T-helper 1 cell treated with Interleukin-12 subunit alpha and Interleukin-12 subunit beta and Interleukin-4 antibody, amounts not matched to agents 30 μg/mL and 1 μg/mL, for 36 hours (primary cell): ENCODE measurements around the gene LTA4H.
"Not testable (repeated sequence)": the region's sequence is repeated elsewhere in the genome, so short reads cannot be mapped to it uniquely, and the experiment has no call there.

ENCODE experiments used
- H3K27ac Mint-ChIP-seq: one replicate; pipeline ENCODE4 v1.8.0; 2021; ENCODE audit warnings: mild to moderate bottlenecking, mixed read lengths
- H3K27me3 Mint-ChIP-seq: one replicate; pipeline ENCODE4 v1.8.0; 2021; ENCODE audit warnings: low read depth, mixed read lengths
- H3K36me3 Mint-ChIP-seq: one replicate; pipeline ENCODE4 v1.8.0; 2021; ENCODE audit warnings: low read depth, mixed read lengths
- H3K4me1 Mint-ChIP-seq: one replicate; pipeline ENCODE4 v1.8.0; 2021; ENCODE audit warnings: low read depth, mixed read lengths
- H3K4me3 Mint-ChIP-seq: one replicate; pipeline ENCODE4 v1.8.0; 2021; ENCODE audit warnings: mild to moderate bottlenecking, moderate library complexity, mixed read lengths
- H3K9me3 Mint-ChIP-seq: one replicate; pipeline ENCODE4 v1.8.0; 2021; ENCODE audit warnings: mixed read lengths

LTA4H gene

GRCh38 chr12:96065776-96066175, 30.4 kb upstream of the LTA4H start:
- not testable (repeated sequence) for H3K9me3 Mint-ChIP-seq, H3K4me3 Mint-ChIP-seq

GRCh38 chr12:96064966-96065365, 29.6 kb upstream of the LTA4H start:
- peaks cover 23% of the 10 kb centered on the region for H3K4me1 Mint-ChIP-seq
- peaks cover 1% of the 10 kb centered on the region for H3K36me3 Mint-ChIP-seq
- no peaks in the 10 kb centered on the region for H3K9me3 Mint-ChIP-seq
- H3K27ac Mint-ChIP-seq: no peak overlapping the region
- H3K4me3 Mint-ChIP-seq: no peak overlapping the region
- no peaks in the 10 kb centered on the region for H3K27me3 Mint-ChIP-seq

More at GRCh38 chr12:96065776-96066175, 30.4 kb upstream of the LTA4H start:
- peaks cover 28% of the 10 kb centered on the region for H3K4me1 Mint-ChIP-seq
- H3K27ac Mint-ChIP-seq, H3K36me3 Mint-ChIP-seq, H3K27me3 Mint-ChIP-seq: not testable (repeated sequence)

DNA sequence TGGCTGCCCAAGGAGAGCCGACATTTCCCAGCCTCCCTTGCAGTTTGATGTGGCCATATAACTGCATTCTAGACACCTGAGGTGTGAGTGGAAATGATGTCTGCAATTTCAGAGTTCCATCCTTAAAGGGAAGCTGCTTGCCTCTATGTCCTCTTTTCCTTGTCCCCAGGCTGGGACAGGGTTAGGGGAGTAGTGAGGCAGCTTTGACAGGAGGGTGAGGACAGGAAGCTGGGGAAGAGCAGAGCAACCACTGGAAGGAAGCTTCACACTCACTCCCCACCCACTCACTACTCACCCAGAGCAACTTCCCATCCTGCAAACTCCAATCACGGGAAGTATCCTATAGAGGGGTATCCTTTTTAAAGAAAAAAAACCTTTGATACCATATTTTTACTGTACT, 28.9 kb upstream of the LTA4H start:
- Mint-ChIP-seq H3K27ac (no peak overlapping the region), H3K27me3 (no peaks in the 10 kb centered on the region), H3K4me1 (peaks cover 23% of the 10 kb centered on the region), H3K36me3 (peaks cover 1% of the 10 kb centered on the region), H3K9me3 (no peaks in the 10 kb centered on the region), H3K4me3 (no peak overlapping the region)

DNA sequence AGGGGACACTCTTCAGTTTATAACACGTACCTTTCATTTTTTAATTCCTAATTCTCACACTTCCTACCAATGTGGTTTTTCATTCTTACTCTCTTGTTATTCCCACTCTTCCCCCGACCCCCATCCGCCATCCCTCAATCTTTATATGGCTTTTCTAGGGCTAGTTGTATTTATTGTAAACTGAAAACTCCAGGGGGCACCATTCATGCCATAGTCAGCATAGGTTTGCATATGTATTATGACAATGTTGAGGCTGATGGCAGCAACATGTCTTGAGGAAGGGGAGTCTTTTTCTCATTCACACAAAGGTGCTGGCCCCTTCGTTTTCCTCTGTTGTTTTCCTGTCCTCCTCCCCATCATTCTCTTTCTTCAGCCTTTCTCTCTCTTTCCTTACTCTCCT, 27.7 kb upstream of the LTA4H start:
- Mint-ChIP-seq H3K9me3 (no peaks in the 10 kb centered on the region), H3K27ac (no peak overlapping the region), H3K4me3 (no peak overlapping the region), H3K36me3 (peaks cover 1% of the 10 kb centered on the region), H3K4me1 (peaks cover 23% of the 10 kb centered on the region), H3K27me3 (no peaks in the 10 kb centered on the region)

DNA sequence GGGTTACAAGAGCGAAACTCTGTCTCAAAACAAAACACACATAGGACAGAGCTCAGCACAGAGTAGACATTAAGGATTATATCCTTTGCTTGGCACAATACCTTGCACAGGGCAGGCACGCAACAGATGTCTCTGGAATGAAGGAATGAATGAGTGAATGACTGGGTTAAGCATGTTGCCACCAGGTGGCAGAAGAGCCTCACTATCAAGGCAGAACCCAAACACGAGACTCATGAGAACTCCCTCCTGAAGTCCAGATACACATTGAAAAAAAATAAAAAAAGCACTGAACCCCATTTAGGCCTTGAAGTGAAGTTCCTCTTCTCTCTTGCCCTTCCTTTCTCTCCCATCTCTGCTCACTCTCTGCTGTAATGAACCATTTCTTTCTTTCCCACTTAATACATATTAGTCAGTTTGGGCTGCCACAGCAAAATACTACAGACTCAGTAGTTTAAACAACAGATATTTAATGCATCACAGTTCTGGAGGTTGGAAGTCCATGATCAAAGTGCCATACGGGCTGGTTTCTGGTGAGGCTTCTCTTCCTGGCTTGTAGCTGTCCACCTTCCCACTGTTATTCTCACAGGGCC, 26.6 kb upstream of the LTA4H start:
- Mint-ChIP-seq H3K36me3 (peaks cover 1% of the 10 kb centered on the region), H3K4me1 (peaks cover 23% of the 10 kb centered on the region), H3K9me3 (no peaks in the 10 kb centered on the region), H3K27me3 (no peaks in the 10 kb centered on the region), H3K4me3 (no peak overlapping the region), H3K27ac (no peak overlapping the region)

DNA sequence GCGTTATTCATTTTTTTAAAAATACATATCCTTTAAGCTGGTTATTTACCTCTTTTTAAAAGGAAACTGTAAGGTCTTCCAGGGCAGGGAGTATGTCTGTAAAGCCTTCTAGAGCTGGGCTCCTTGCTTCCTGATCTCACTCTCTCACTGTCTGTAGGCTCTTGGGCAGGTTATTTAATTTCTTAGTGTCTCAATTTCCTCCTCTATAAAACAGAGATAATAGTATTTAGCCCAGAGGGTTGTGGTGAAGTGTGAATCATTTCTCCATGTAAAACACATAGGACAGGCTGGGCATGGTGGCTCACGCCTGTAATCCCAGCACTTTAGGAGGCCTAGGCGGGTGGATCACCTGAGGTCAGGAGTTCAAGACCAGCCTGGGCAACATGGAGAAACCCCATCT, 25.9 kb upstream of the LTA4H start:
- H3K4me1 Mint-ChIP-seq: peaks cover 23% of the 10 kb centered on the region
- H3K9me3 Mint-ChIP-seq: no peaks in the 10 kb centered on the region
- H3K36me3 Mint-ChIP-seq: peaks cover 1% of the 10 kb centered on the region
- H3K27me3 Mint-ChIP-seq: no peaks in the 10 kb centered on the region
- no peak overlapping the region for H3K27ac Mint-ChIP-seq
- no peak overlapping the region for H3K4me3 Mint-ChIP-seq

- Mint-ChIP-seq H3K4me1 (peaks cover 23% of the 10 kb centered on the region), H3K9me3 (no peaks in the 10 kb centered on the region), H3K36me3 (peaks cover 1% of the 10 kb centered on the region), H3K27me3 (no peaks in the 10 kb centered on the region), H3K27ac (no peak overlapping the region), H3K4me3 (no peak overlapping the region)
These were observed 24.7 kb upstream of the LTA4H start for GRCh38 chr12:96060041-96060440.

- Mint-ChIP-seq H3K27me3 (no peaks in the 10 kb centered on the region), H3K4me3 (no peak overlapping the region), H3K27ac (no peak overlapping the region), H3K9me3 (peaks cover 10% of the 10 kb centered on the region), H3K4me1 (peaks cover 8% of the 10 kb centered on the region), H3K36me3 (peaks cover 3% of the 10 kb centered on the region)
These were observed 22.7 kb upstream of the LTA4H start for GRCh38 chr12:96057986-96058553.

- peaks cover 3% of the 10 kb centered on the region for H3K36me3 Mint-ChIP-seq
- H3K4me3 Mint-ChIP-seq: no peak overlapping the region
- no peaks in the 10 kb centered on the region for H3K27me3 Mint-ChIP-seq
- no peak overlapping the region for H3K27ac Mint-ChIP-seq
- H3K9me3 Mint-ChIP-seq: peaks cover 21% of the 10 kb centered on the region
- H3K4me1 Mint-ChIP-seq: peaks cover 2% of the 10 kb centered on the region
These were observed 21.5 kb upstream of the LTA4H start for GRCh38 chr12:96056646-96057455.

GRCh38 chr12:96054244-96054610, 18.8 kb upstream of the LTA4H start:
- no peak overlapping the region for H3K27ac Mint-ChIP-seq
- H3K4me3 Mint-ChIP-seq: no peak overlapping the region
- no peaks in the 10 kb centered on the region for H3K27me3 Mint-ChIP-seq
- peaks cover 28% of the 10 kb centered on the region for H3K9me3 Mint-ChIP-seq
- H3K4me1 Mint-ChIP-seq: peaks cover 6% of the 10 kb centered on the region
- H3K36me3 Mint-ChIP-seq: peaks cover 6% of the 10 kb centered on the region

- Mint-ChIP-seq H3K4me3 (no peak overlapping the region), H3K27ac (no peak overlapping the region)
These were observed 18.3 kb upstream of the LTA4H start for GRCh38 chr12:96053476-96054243.

GRCh38 chr12:96051756-96052485, 16.5 kb upstream of the LTA4H start:
- no peaks in the 10 kb centered on the region for H3K27me3 Mint-ChIP-seq
- peaks cover 24% of the 10 kb centered on the region for H3K4me1 Mint-ChIP-seq
- peaks cover 28% of the 10 kb centered on the region for H3K9me3 Mint-ChIP-seq
- H3K36me3 Mint-ChIP-seq: peaks cover 6% of the 10 kb centered on the region
- H3K27ac Mint-ChIP-seq: no peak overlapping the region
- H3K4me3 Mint-ChIP-seq: no peak overlapping the region

More at GRCh38 chr12:96053476-96054243, 18.3 kb upstream of the LTA4H start:
- Mint-ChIP-seq H3K36me3 (peaks cover 6% of the 10 kb centered on the region), H3K4me1 (peaks cover 9% of the 10 kb centered on the region), H3K9me3 (peaks cover 28% of the 10 kb centered on the region), H3K27me3 (no peaks in the 10 kb centered on the region)

DNA sequence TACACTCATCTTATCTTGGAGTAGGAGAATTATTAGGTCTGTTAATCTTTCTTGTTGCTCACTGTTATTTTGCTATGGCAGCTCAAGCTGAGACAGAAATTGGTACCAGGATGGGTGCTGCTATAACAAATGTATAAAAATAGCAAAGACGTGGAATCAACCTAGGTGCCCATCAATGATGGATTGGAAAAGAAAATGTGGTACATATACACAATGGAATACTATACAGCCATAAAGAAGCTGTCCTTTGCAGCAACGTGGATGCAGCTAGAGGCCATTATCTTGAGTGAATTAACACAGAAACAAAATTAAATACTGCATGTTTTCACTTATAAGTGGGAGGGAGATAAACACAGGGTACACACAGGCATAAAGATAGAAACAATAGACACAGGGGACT, 14.8 kb upstream of the LTA4H start:
- Mint-ChIP-seq H3K27me3 (no peaks in the 10 kb centered on the region), H3K4me3 (no peak overlapping the region), H3K36me3 (peaks cover 6% of the 10 kb centered on the region), H3K4me1 (peaks cover 31% of the 10 kb centered on the region), H3K27ac (no peak overlapping the region), H3K9me3 (peaks cover 28% of the 10 kb centered on the region)

DNA sequence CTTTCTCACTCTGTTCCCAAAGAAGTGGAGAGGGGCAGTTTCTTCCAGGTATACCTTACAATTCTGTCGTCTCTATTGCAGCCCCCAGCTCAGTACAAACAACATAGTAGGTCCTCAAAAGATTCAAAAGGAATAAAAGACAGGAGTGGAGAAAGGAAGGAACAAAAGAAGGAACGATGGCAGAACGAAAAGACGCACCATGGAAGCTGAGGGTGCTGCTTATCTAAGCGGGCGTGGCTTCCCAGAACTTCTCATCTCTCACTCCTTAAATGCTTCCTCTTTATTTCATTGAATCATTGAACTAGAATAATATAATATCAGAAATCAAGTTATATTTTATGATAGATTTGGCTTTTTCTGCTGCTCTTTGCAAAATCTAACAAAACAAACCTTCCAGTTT, 13.7 kb upstream of the LTA4H start:
- H3K27ac Mint-ChIP-seq: no peak overlapping the region
- peaks cover 27% of the 10 kb centered on the region for H3K9me3 Mint-ChIP-seq
- peaks cover 5% of the 10 kb centered on the region for H3K36me3 Mint-ChIP-seq
- H3K4me3 Mint-ChIP-seq: no peak overlapping the region
- no peaks in the 10 kb centered on the region for H3K27me3 Mint-ChIP-seq
- H3K4me1 Mint-ChIP-seq: peaks cover 37% of the 10 kb centered on the region
